ENCODE data around the gene ANXA4. TPM values are rescaled to one million over a fixed set of nuclear protein-coding genes. Genes with fewer than 3 reads are reported as not detected.

ANXA4 gene
- total and polyA plus RNA-seq, 2 donors: 23.3 to 45.3 TPM

DNA sequence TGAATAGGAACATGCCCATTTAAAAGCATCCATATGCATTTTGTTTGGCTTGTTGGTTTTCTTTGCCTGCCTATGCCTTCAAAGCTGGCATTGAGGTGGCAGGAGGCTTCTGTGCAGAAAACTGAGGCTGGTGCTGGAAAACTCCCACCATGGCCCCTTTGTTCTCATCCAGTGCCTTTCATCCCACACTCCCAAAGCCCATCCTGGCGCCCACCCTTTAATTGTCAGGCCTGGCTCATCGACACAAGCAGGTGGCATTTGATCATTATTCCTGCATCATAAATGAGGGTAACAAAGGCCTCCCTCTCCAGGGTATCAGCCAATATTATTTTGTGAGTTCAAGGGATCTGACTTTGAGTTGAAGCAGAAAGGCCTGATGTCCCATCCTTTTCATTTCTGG, 24.7 kb upstream of the ANXA4 start:
- H3K4me1 ChIP-seq (ENCODE audit: control insufficient read depth in 2 of 2, insufficient read depth in 2 of 2, low read length in 2 of 2): peaks cover 0 to 25% of the 10 kb centered on the region in 2 donors
- no peak overlapping the region for H3K4me3 ChIP-seq (ENCODE audit: low read length in 2 of 2)
- peak overlapping the region; percentile 52 to 73 for H3K27ac ChIP-seq (ENCODE audit: low read depth in 1 of 2, low read length in 1 of 2)
- no peaks in the 10 kb centered on the region for H3K27me3 ChIP-seq (ENCODE audit: control insufficient read depth in 2 of 2, insufficient read depth in 1 of 2, low read length in 1 of 2)
- H3K9me3 ChIP-seq (ENCODE audit: control insufficient read depth in 2 of 2, insufficient read depth in 1 of 2, low read length in 1 of 2): no peaks in the 10 kb centered on the region
- WGBS: 100% methylated on average over 2 of the region's 2 CpGs
- no peaks in the 10 kb centered on the region for H3K36me3 ChIP-seq (ENCODE audit: control insufficient read depth in 2 of 2, insufficient read depth in 2 of 2, low read length in 1 of 2)
- DNase-seq (ENCODE audit: low read depth in 6 of 9, low spot score in 9 of 9): no peak

DNA sequence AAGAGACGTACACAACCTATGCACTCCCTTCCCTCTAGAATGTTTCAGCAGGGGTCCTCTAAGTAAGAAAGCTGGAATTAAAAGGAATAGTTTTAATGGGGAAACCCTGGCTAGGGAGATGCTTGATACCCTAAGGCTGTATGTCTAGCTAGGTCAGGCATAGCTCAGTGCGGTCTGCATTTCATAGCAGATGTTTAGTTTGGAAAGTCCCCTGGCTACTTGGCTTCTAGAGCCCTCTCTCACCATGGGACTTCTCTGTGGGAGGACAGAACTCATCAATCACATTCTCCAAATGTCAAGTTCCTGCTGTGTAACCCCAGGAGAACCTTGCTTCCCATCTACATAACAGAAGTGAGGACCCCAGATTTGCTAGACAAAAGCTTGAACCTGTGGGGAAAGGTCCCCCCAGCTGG, 24.1 kb upstream of the ANXA4 start:
- Histone ChIP-seq H3K4me1 (ENCODE audit: control insufficient read depth in 2 of 2, insufficient read depth in 2 of 2, low read length in 2 of 2) (peaks cover 0 to 25% of the 10 kb centered on the region in 2 donors), H3K27ac (ENCODE audit: low read depth in 1 of 2, low read length in 1 of 2) (peak overlapping the region in 1 of 2 donors; percentile 73), H3K27me3 (ENCODE audit: control insufficient read depth in 2 of 2, insufficient read depth in 1 of 2, low read length in 1 of 2) (no peaks in the 10 kb centered on the region), H3K4me3 (ENCODE audit: low read length in 2 of 2) (no peak overlapping the region), H3K9me3 (ENCODE audit: control insufficient read depth in 2 of 2, insufficient read depth in 1 of 2, low read length in 1 of 2) (no peaks in the 10 kb centered on the region), H3K36me3 (ENCODE audit: control insufficient read depth in 2 of 2, insufficient read depth in 2 of 2, low read length in 1 of 2) (no peaks in the 10 kb centered on the region)
- 94% methylated on average over 2 of the region's 2 CpGs for WGBS
- no peak for DNase-seq (ENCODE audit: low read depth in 6 of 9, low spot score in 9 of 9)

DNA sequence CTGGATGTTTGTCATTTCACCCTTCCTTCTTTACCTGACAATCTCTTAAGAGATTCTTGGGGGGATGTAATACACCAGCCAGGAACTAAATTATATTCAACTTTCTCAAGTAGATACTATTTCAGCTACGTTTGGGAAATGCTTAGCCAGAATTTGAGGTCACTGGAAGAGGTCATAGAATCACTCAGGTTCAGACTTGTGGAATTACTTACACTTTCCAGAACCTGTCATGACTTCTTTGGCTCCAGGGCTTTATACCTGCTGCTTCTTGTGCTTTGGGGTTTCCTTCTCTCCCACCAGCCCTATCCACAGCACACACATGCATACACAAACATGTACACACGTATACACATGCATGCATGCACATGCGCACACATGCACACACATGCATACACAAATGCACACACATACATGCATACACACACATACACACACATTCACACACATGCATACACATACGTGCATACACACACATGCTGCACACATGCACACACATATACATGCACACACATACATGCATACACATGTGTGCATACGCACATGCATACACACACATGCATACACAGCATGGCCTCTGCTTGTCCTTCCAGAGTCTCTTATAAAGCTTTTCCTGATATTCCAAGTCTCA, 23.5 kb upstream of the ANXA4 start:
- H3K4me3 ChIP-seq (ENCODE audit: low read length in 2 of 2): no peak overlapping the region
- no peaks in the 10 kb centered on the region for H3K36me3 ChIP-seq (ENCODE audit: control insufficient read depth in 2 of 2, insufficient read depth in 2 of 2, low read length in 1 of 2)
- DNase-seq (ENCODE audit: low read depth in 6 of 9, low spot score in 9 of 9): no peak
- no peaks in the 10 kb centered on the region for H3K27me3 ChIP-seq (ENCODE audit: control insufficient read depth in 2 of 2, insufficient read depth in 1 of 2, low read length in 1 of 2)
- peaks cover 0 to 25% of the 10 kb centered on the region in 2 donors for H3K4me1 ChIP-seq (ENCODE audit: control insufficient read depth in 2 of 2, insufficient read depth in 2 of 2, low read length in 2 of 2)
- peak overlapping the region in 1 of 2 donors; percentile 73 for H3K27ac ChIP-seq (ENCODE audit: low read depth in 1 of 2, low read length in 1 of 2)
- 90% methylated on average over 5 of the region's 5 CpGs for WGBS
- no peaks in the 10 kb centered on the region for H3K9me3 ChIP-seq (ENCODE audit: control insufficient read depth in 2 of 2, insufficient read depth in 1 of 2, low read length in 1 of 2)

DNA sequence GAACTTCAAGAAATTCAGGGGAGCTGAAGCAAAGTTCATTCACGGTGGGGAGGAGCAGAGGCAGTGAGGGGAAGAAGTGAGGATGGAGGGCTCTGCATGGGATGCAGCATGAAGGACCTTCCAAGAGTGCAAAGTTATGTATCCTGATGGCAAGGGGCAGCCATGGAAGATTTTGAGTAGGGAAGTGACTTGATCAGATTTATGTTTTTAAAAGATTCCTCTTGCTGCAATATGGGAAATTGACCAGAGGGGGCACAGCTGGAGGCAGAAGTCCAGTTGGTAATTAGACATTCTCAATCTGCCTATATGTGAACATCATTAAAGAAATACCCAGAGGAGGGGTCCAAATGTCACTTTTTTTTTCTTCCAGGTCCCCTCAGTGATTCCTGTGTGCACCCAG, 21.5 kb upstream of the ANXA4 start:
- Histone ChIP-seq H3K27ac (ENCODE audit: low read depth in 1 of 2, low read length in 1 of 2) (no peak overlapping the region), H3K4me3 (ENCODE audit: low read length in 2 of 2) (no peak overlapping the region), H3K27me3 (ENCODE audit: control insufficient read depth in 2 of 2, insufficient read depth in 1 of 2, low read length in 1 of 2) (no peaks in the 10 kb centered on the region), H3K4me1 (ENCODE audit: control insufficient read depth in 2 of 2, insufficient read depth in 2 of 2, low read length in 2 of 2) (peaks cover 0 to 17% of the 10 kb centered on the region in 2 donors), H3K36me3 (ENCODE audit: control insufficient read depth in 2 of 2, insufficient read depth in 2 of 2, low read length in 1 of 2) (no peaks in the 10 kb centered on the region), H3K9me3 (ENCODE audit: control insufficient read depth in 2 of 2, insufficient read depth in 1 of 2, low read length in 1 of 2) (no peaks in the 10 kb centered on the region)
- WGBS: 80% methylated on average over 1 of the region's 1 CpG
- DNase-seq (ENCODE audit: low read depth in 6 of 9, low spot score in 9 of 9): no peak

DNA sequence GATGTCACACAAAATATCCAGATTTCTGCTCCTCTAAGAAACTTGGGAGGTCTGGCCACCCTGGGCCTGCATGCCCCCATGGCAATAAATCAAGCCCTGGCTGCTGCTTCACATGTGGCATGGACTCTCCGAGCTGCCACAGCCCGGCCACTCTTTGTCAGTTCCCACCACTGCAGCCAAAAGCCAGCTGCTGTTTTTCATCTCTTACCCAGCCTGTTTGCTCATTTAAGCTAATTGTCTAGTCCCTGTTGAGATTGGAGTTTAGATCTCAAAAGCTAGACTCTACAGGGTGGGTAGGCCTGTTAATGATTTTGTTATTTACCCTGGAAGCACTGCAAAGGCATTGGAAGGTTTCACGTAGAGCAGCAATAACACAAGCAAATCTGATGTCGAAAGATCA, 20.9 kb upstream of the ANXA4 start:
- H3K4me1 ChIP-seq (ENCODE audit: control insufficient read depth in 2 of 2, insufficient read depth in 2 of 2, low read length in 2 of 2): peaks cover 0 to 12% of the 10 kb centered on the region in 2 donors
- H3K27ac ChIP-seq (ENCODE audit: low read depth in 1 of 2, low read length in 1 of 2): no peak overlapping the region
- H3K9me3 ChIP-seq (ENCODE audit: control insufficient read depth in 2 of 2, insufficient read depth in 1 of 2, low read length in 1 of 2): no peaks in the 10 kb centered on the region
- 97% methylated on average over 4 of the region's 4 CpGs for WGBS
- no peaks in the 10 kb centered on the region for H3K36me3 ChIP-seq (ENCODE audit: control insufficient read depth in 2 of 2, insufficient read depth in 2 of 2, low read length in 1 of 2)
- H3K27me3 ChIP-seq (ENCODE audit: control insufficient read depth in 2 of 2, insufficient read depth in 1 of 2, low read length in 1 of 2): no peaks in the 10 kb centered on the region
- H3K4me3 ChIP-seq (ENCODE audit: low read length in 2 of 2): no peak overlapping the region
- DNase-seq (ENCODE audit: low read depth in 6 of 9, low spot score in 9 of 9): no peak

DNA sequence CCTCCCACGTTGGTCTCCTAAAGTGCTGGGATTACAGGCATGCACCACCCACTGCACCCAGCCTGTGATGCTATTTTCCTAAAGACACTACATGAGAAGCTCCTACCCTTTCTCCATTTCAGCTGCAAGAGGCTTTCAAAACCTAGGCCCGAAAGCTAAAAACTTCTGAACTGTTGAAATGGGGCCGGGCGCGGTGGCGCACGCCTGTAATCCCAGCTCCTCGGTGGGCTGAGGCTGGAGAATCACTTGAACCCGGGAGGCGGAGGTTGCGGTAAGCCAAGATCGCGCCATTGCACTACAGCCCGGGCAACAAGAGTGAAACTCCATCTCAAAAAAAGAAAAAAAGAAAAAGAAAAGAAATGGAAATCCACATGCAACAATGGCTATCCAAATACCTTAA, 18.1 kb upstream of the ANXA4 start:
- Histone ChIP-seq H3K4me3 (ENCODE audit: low read length in 2 of 2) (no peak overlapping the region), H3K9me3 (ENCODE audit: control insufficient read depth in 2 of 2, insufficient read depth in 1 of 2, low read length in 1 of 2) (no peaks in the 10 kb centered on the region), H3K27ac (ENCODE audit: low read depth in 1 of 2, low read length in 1 of 2) (no peak overlapping the region), H3K36me3 (ENCODE audit: control insufficient read depth in 2 of 2, insufficient read depth in 2 of 2, low read length in 1 of 2) (no peaks in the 10 kb centered on the region), H3K4me1 (ENCODE audit: control insufficient read depth in 2 of 2, insufficient read depth in 2 of 2, low read length in 2 of 2) (no peaks in the 10 kb centered on the region), H3K27me3 (ENCODE audit: control insufficient read depth in 2 of 2, insufficient read depth in 1 of 2, low read length in 1 of 2) (no peaks in the 10 kb centered on the region)
- DNase-seq (ENCODE audit: low read depth in 6 of 9, low spot score in 9 of 9): no peak
- WGBS: 97% methylated on average over 14 of the region's 14 CpGs

DNA sequence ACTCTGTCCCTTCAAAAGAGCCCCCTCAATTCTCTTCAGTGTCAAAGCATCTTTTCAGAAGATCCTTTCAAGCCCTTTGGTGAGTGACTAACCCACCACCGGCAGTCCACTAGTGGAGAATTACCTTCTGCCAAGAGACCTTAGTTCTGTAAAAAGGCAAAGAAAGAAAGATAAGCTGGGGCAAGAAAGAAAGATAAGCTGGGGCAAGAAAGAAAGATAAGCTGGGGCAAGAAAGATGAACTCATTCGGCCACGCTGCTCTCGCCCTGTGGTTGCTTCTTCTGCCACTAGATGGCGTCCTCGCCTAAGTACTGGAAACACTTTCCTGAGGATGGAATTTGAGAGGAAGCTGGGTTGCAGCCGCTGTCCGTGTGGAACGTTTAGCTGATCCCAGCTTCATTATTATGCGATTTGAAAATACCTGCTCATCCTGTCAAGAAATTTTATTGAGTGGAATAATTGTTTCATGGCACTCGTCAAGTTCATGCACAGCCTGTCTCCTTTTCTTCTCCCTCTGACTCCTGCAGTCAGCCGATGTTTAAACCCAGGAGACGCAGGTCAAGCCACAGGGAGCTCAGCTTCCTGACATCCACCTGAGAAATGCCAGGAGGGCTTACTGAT, 17.3 kb upstream of the ANXA4 start:
- H3K4me1 ChIP-seq (ENCODE audit: control insufficient read depth in 2 of 2, insufficient read depth in 2 of 2, low read length in 2 of 2): no peaks in the 10 kb centered on the region
- no peaks in the 10 kb centered on the region for H3K9me3 ChIP-seq (ENCODE audit: control insufficient read depth in 2 of 2, insufficient read depth in 1 of 2, low read length in 1 of 2)
- peak; percentile 53 to 87 (median 75) for DNase-seq (ENCODE audit: low read depth in 6 of 9, low spot score in 9 of 9)
- 4% methylated on average over 13 of the region's 13 CpGs for WGBS
- H3K4me3 ChIP-seq (ENCODE audit: low read length in 2 of 2): no peak overlapping the region
- no peaks in the 10 kb centered on the region for H3K36me3 ChIP-seq (ENCODE audit: control insufficient read depth in 2 of 2, insufficient read depth in 2 of 2, low read length in 1 of 2)
- no peaks in the 10 kb centered on the region for H3K27me3 ChIP-seq (ENCODE audit: control insufficient read depth in 2 of 2, insufficient read depth in 1 of 2, low read length in 1 of 2)
- no peak overlapping the region for H3K27ac ChIP-seq (ENCODE audit: low read depth in 1 of 2, low read length in 1 of 2)

DNA sequence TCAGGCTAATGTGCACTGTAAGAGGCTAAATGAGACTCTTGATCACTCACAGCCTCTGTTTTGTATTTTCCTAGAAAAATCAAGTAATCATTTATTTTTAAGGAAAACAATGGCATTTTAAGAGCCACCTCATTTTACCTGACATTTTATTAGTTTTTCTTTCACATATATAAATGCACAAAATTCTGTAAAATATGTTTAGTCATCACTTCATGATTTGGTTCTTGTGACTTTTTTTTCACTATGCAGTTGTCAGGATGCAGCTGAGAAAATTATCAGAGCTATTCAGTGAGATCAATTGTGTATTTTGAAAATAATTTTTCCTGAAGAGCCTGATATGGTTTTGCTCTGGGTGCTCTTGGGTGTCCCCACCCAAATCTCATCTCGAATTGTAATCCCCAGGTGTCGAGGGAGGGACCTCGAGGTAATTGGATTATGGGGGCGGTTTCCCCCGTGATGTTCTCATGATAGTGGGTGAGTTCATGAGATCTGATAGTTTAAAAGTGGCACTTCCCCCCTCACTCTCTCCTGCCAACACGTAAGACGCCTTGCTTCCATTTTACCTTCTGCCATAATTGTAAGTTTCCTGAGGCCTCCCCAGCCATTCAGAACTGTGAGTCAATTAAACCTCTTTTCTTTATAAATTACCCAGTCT, 16.1 kb upstream of the ANXA4 start:
- H3K4me1 ChIP-seq (ENCODE audit: control insufficient read depth in 2 of 2, insufficient read depth in 2 of 2, low read length in 2 of 2): no peaks in the 10 kb centered on the region
- 96% methylated on average over 7 of the region's 7 CpGs for WGBS
- no peak for DNase-seq (ENCODE audit: low read depth in 6 of 9, low spot score in 9 of 9)
- no peaks in the 10 kb centered on the region for H3K27me3 ChIP-seq (ENCODE audit: control insufficient read depth in 2 of 2, insufficient read depth in 1 of 2, low read length in 1 of 2)
- H3K4me3 ChIP-seq (ENCODE audit: low read length in 2 of 2): no peak overlapping the region
- H3K27ac ChIP-seq (ENCODE audit: low read depth in 1 of 2, low read length in 1 of 2): no peak overlapping the region
- H3K9me3 ChIP-seq (ENCODE audit: control insufficient read depth in 2 of 2, insufficient read depth in 1 of 2, low read length in 1 of 2): no peaks in the 10 kb centered on the region
- H3K36me3 ChIP-seq (ENCODE audit: control insufficient read depth in 2 of 2, insufficient read depth in 2 of 2, low read length in 1 of 2): no peaks in the 10 kb centered on the region

DNA sequence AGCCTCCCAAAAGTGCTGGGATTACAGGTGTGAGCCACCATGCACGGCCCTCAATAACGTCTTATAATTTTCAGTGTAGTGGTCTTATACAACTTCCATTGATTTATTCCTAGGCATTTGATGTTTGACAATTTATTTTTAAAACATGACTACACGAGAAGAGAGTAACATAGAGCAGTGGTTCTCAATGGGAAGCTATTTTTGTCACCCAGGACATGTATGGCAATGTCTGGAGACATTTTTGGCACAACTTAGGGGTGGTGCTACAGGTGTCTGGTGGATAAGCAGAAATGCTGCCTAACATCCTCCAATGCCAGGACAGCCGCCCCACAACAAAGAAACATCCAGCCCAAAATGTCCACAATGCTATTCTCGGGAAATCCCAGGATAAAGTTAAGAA, 12.7 kb upstream of the ANXA4 start:
- DNase-seq (ENCODE audit: low read depth in 6 of 9, low spot score in 9 of 9): no peak
- H3K27me3 ChIP-seq (ENCODE audit: control insufficient read depth in 2 of 2, insufficient read depth in 1 of 2, low read length in 1 of 2): no peaks in the 10 kb centered on the region
- WGBS: 97% methylated on average over 5 of the region's 5 CpGs

More for the DNA sequence above, 12.7 kb upstream of the ANXA4 start:
- Histone ChIP-seq H3K27ac (ENCODE audit: low read depth in 1 of 2, low read length in 1 of 2) (no peak overlapping the region), H3K36me3 (ENCODE audit: control insufficient read depth in 2 of 2, insufficient read depth in 2 of 2, low read length in 1 of 2) (no peaks in the 10 kb centered on the region), H3K9me3 (ENCODE audit: control insufficient read depth in 2 of 2, insufficient read depth in 1 of 2, low read length in 1 of 2) (no peaks in the 10 kb centered on the region), H3K4me3 (ENCODE audit: low read length in 2 of 2) (no peak overlapping the region), H3K4me1 (ENCODE audit: control insufficient read depth in 2 of 2, insufficient read depth in 2 of 2, low read length in 2 of 2) (no peaks in the 10 kb centered on the region)
